H1 (cell line): ENCODE results near the gene LIF. TPM values are rescaled to one million over a fixed set of nuclear protein-coding genes. Genes with fewer than 3 reads are reported as not detected.

Source experiments
- CTCF ChIA-PET: fragments of 300-600 bp; sonication (Branson Sonifier 250); formaldehyde crosslinking; loops from one replicate; lab custom pipeline; 2021; ENCODE audit not compliant: partially characterized antibody; lab: Charles Lee
- POLR2A ChIA-PET: fragments of 300-600 bp; sonication (Branson Sonifier 250); formaldehyde crosslinking; loops from one replicate; lab custom pipeline; 2021; ENCODE audit warnings: inconsistent platforms; ENCODE audit not compliant: partially characterized antibody; lab: Charles Lee
- DNase-seq, 2 experiments: peaks; one replicate each; pipeline versions ENCODE4 v3.0.0 to v3.0.0-alpha.2; 2010 to 2022; ENCODE audit warnings: low spot score in 2 of 2, low read depth in 1 of 2, mixed read lengths in 1 of 2
- FAIRE-seq: peaks from 2 replicates; lab custom pipeline; 2011; peaks lifted over from hg19 to GRCh38; lab: Jason Lieb, UNC
- H2AFZ ChIP-seq: 2 replicates; pipeline ENCODE4 v1.8.1; 2012; ENCODE audit warnings: low read length, inconsistent platforms
- H2AK5ac ChIP-seq: 2 replicates; pipeline ENCODE4 v1.6.1; 2013; ENCODE audit warnings: low read depth, low read length
- H2BK120ac ChIP-seq: replicated peaks from 2 replicates; pipeline ENCODE3; 2013; ENCODE audit warnings: low read depth, low read length, inconsistent platforms
- H2BK12ac ChIP-seq: 2 replicates; pipeline ENCODE4 v1.6.1; 2013; ENCODE audit warnings: low read depth, low read length
- H2BK15ac ChIP-seq: 2 replicates; pipeline ENCODE4 v1.6.1; 2013; ENCODE audit warnings: low read length
- H2BK20ac ChIP-seq: 2 replicates; pipeline ENCODE4 v1.6.1; 2013; ENCODE audit warnings: low read length
- H2BK5ac ChIP-seq: 2 replicates; pipeline ENCODE4 v1.6.1; 2013; ENCODE audit warnings: low read depth, low read length
- H3K14ac ChIP-seq: 2 replicates; pipeline ENCODE4 v1.6.1; 2013; ENCODE audit warnings: inconsistent platforms; ENCODE audit not compliant: insufficient read length
- H3K18ac ChIP-seq: 2 replicates; pipeline ENCODE4 v1.6.1; 2013; ENCODE audit warnings: low read length; ENCODE audit errors: extremely low read depth
- H3K23ac ChIP-seq: 2 replicates; pipeline ENCODE4 v1.6.1; 2013; ENCODE audit warnings: inconsistent platforms; ENCODE audit not compliant: insufficient read length
- H3K23me2 ChIP-seq: 2 replicates; pipeline ENCODE4 v1.6.1; 2013; ENCODE audit warnings: low read depth, low read length
- H3K27ac ChIP-seq: 2 replicates; pipeline ENCODE4 v1.6.1; 2011; ENCODE audit warnings: low read depth, low read length, inconsistent platforms
- H3K27me3 ChIP-seq, 4 experiments: replicated peaks in 1 of 4; 1 replicate in 1 of 4; 2 replicates in 3 of 4; pipeline versions ENCODE4 v1.6.1 to v1.8.1; 2011 to 2013; ENCODE audit warnings: low read length in 3 of 4, mild to moderate bottlenecking in 3 of 4, inconsistent platforms in 2 of 4, mixed read lengths in 2 of 4, moderate library complexity in 1 of 4; ENCODE audit not compliant: control insufficient read depth in 3 of 4, insufficient read depth in 3 of 4; ENCODE audit errors: extremely low read depth in 1 of 4
- H3K36me3 ChIP-seq, 4 experiments: 2 replicates each; pipeline versions ENCODE4 v1.6.1 to v1.8.1; 2011 to 2013; ENCODE audit warnings: mild to moderate bottlenecking in 4 of 4, low read length in 3 of 4, moderate library complexity in 2 of 4, control low read depth in 1 of 4, inconsistent platforms in 1 of 4; ENCODE audit not compliant: insufficient read depth in 4 of 4, control insufficient read depth in 2 of 4
- H3K4ac ChIP-seq: replicated peaks from 2 replicates; pipeline ENCODE3; 2013; ENCODE audit warnings: low read length, low read depth, mixed read lengths, inconsistent platforms; ENCODE audit not compliant: insufficient read length
- H3K4me1 ChIP-seq, 4 experiments: replicated peaks in 1 of 4; 1 replicate in 1 of 4; 2 replicates in 3 of 4; pipeline versions ENCODE4 v1.6.1 to v1.8.1; 2011 to 2013; ENCODE audit warnings: low read length in 3 of 4, inconsistent platforms in 2 of 4, mixed read lengths in 1 of 4; ENCODE audit not compliant: insufficient read depth in 4 of 4, control insufficient read depth in 3 of 4
- H3K4me2 ChIP-seq, 2 experiments: 2 replicates each; pipeline versions ENCODE4 v1.6.1 to v1.8.1; 2011 to 2013; ENCODE audit warnings: low read depth in 2 of 2, low read length in 2 of 2, control low read depth in 1 of 2, inconsistent platforms in 1 of 2, mild to moderate bottlenecking in 1 of 2; ENCODE audit not compliant: insufficient read depth in 1 of 2
- H3K4me3 ChIP-seq, 4 experiments: fragments of 200-600, 300-600 bp in 1 of 4; sonication (generic), shearing (Covaris generic), sonication (Bioruptor Twin) in 1 of 4; 2 replicates each; pipeline versions ENCODE4 v1.5.1 to v1.8.1; 2011 to 2016; ENCODE audit warnings: low read length in 4 of 4, low read depth in 3 of 4, control low read depth in 2 of 4, inconsistent platforms in 2 of 4, mild to moderate bottlenecking in 2 of 4, mixed read lengths in 1 of 4, moderate library complexity in 1 of 4; ENCODE audit not compliant: insufficient read depth in 2 of 4; ENCODE audit errors: extremely low read depth in 1 of 4
- H3K56ac ChIP-seq: replicated peaks from 2 replicates; pipeline ENCODE3; 2013; ENCODE audit warnings: low read depth, mild to moderate bottlenecking, mixed read lengths, low read length, inconsistent platforms; ENCODE audit not compliant: insufficient read length
- H3K79me1 ChIP-seq: 2 replicates; pipeline ENCODE4 v1.6.1; 2013; ENCODE audit warnings: low read depth, low read length, control low read depth
- H3K79me2 ChIP-seq, 2 experiments: 2 replicates each; pipeline versions ENCODE4 v1.6.1 to v1.8.1; 2012 to 2013; ENCODE audit warnings: low read length in 2 of 2, mild to moderate bottlenecking in 2 of 2, inconsistent platforms in 1 of 2; ENCODE audit not compliant: insufficient read depth in 2 of 2, control insufficient read depth in 1 of 2
- H3K9ac ChIP-seq, 4 experiments: replicated peaks in 1 of 4; 1 replicate in 1 of 4; 2 replicates in 3 of 4; pipeline versions ENCODE4 v1.6.1 to v1.8.1; 2011 to 2013; ENCODE audit warnings: low read depth in 3 of 4, low read length in 3 of 4, control low read depth in 2 of 4, mild to moderate bottlenecking in 2 of 4, moderate library complexity in 2 of 4, inconsistent platforms in 1 of 4; ENCODE audit errors: extremely low read depth in 1 of 4
- H3K9me3 ChIP-seq, 2 experiments: 2 replicates each; pipeline versions ENCODE4 v1.6.1 to v1.8.1; 2012 to 2013; ENCODE audit warnings: mild to moderate bottlenecking in 2 of 2, moderate library complexity in 2 of 2, control low read depth in 1 of 2, inconsistent platforms in 1 of 2, low read depth in 1 of 2, low read length in 1 of 2, mixed read lengths in 1 of 2; ENCODE audit not compliant: insufficient read depth in 2 of 2
- H4K20me1 ChIP-seq, 2 experiments: replicated peaks in 1 of 2; 2 replicates each; pipeline versions ENCODE3 to v1.8.1; 2011 to 2013; ENCODE audit warnings: inconsistent platforms in 2 of 2, low read length in 2 of 2, mild to moderate bottlenecking in 1 of 2; ENCODE audit not compliant: insufficient read depth in 2 of 2, control insufficient read depth in 1 of 2
- H4K5ac ChIP-seq: 2 replicates; pipeline ENCODE4 v1.6.1; 2013; ENCODE audit warnings: low read length, low read depth, mixed read lengths, inconsistent platforms; ENCODE audit not compliant: insufficient read length
- H4K8ac ChIP-seq: 2 replicates; pipeline ENCODE4 v1.8.0; 2013; ENCODE audit warnings: mild to moderate bottlenecking, moderate library complexity, low read length, inconsistent platforms; ENCODE audit not compliant: insufficient read depth; ENCODE audit errors: extremely low read depth
- H4K91ac ChIP-seq: replicated peaks from 2 replicates; pipeline ENCODE3; 2013; ENCODE audit warnings: low read length, mixed read lengths, inconsistent platforms; ENCODE audit not compliant: insufficient read length
- BACH1 ChIP-seq: IDR thresholded peaks from 2 replicates; pipeline ENCODE4 v1.6.1; 2012; ENCODE audit warnings: low read length, improper control_type of control experiment
- CTBP2 ChIP-seq: IDR thresholded peaks from 2 replicates; pipeline ENCODE4 v1.7.0; 2011; ENCODE audit warnings: borderline replicate concordance, mild to moderate bottlenecking, moderate library complexity, mixed read lengths, low read length; ENCODE audit not compliant: insufficient read depth, insufficient read length
- FOSL1 ChIP-seq: IDR thresholded peaks from 2 replicates; pipeline ENCODE4 v1.6.1; 2011; ENCODE audit warnings: mild to moderate bottlenecking, low read depth, low read length, moderate library complexity; ENCODE audit not compliant: insufficient read depth
- JUND ChIP-seq: IDR thresholded peaks from 2 replicates; pipeline ENCODE4 v1.6.1; 2011; ENCODE audit warnings: mild to moderate bottlenecking, improper control_type of control experiment, low read length
- RBBP5 ChIP-seq: IDR thresholded peaks from 2 replicates; pipeline ENCODE4 v1.7.1; 2012; ENCODE audit warnings: low read depth, mild to moderate bottlenecking, inconsistent platforms, low read length, moderate library complexity, borderline replicate concordance
- RNF2 ChIP-seq: fragments of 200-900, 300-1000 bp; sonication (generic); IDR thresholded peaks from 2 replicates; pipeline ENCODE4 v1.7.1; 2016; ENCODE audit warnings: borderline replicate concordance, low read depth, mild to moderate bottlenecking, antibody characterized with exemption, low read length; ENCODE audit not compliant: poor library complexity, severe bottlenecking; ENCODE audit errors: missing control alignments
- SIX5 ChIP-seq: IDR thresholded peaks from 2 replicates; pipeline ENCODE4 v1.6.1; 2011; ENCODE audit warnings: mild to moderate bottlenecking, low read depth, low read length
- SP1 ChIP-seq: IDR thresholded peaks from 2 replicates; pipeline ENCODE4 v1.6.1; 2011; ENCODE audit warnings: low read depth, low read length
- SUZ12 ChIP-seq: fragments of 200-600 bp; sonication (generic); IDR thresholded peaks from 2 replicates; pipeline ENCODE4 v1.6.1; 2012; ENCODE audit warnings: mild to moderate bottlenecking, inconsistent platforms, low read length, moderate library complexity, mixed read lengths
- USF2 ChIP-seq: IDR thresholded peaks from 2 replicates; pipeline ENCODE4 v1.6.1; 2011; ENCODE audit warnings: low read length, improper control_type of control experiment
- WGBS, 2 experiments: shearing (Covaris generic) in 1 of 2; methylation state at CpG; one replicate each; pipeline versions ENCODE4 v1.1.6 to v1.1.7; 2013 to 2015; ENCODE audit warnings: low lambda C conversion rate in 2 of 2, mixed read lengths in 2 of 2, inconsistent platforms in 1 of 2, low coverage in 1 of 2, missing lambda C conversion rate in 1 of 2; ENCODE audit not compliant: insufficient replicate concordance in 2 of 2, insufficient coverage in 1 of 2, insufficient read length in 1 of 2; ENCODE audit errors: extremely low coverage in 1 of 2, missing lambda C conversion rate in 1 of 2; 5-methylcytosine and 5-hydroxymethylcytosine counted together
- polyA plus RNA-seq, 7 experiments: library from polyadenylated mRNA; depleted of rRNA in 3 of 7; stranded (reverse) in 5 of 7; unstranded in 2 of 7; fragments of >200 nt in 5 of 7; fragments of 200-250 nt in 2 of 7; gene quantifications; 1 replicate in 5 of 7; 2 replicates in 1 of 7; 4 replicates in 1 of 7; pipeline versions ENCODE4 v1.2.1 to v1.2.3, GENCODE V29; 2011 to 2013; ENCODE audit warnings: missing spikeins in 2 of 7, mixed read lengths in 2 of 7
- total RNA-seq: library from RNA; stranded (reverse); fragmentation: NEBNext Ultra II Directional; extraction: Animal tissue kit (Norgen Biotek cat#: 25700); gene quantifications from 2 replicates; pipeline ENCODE4 v1.2.1, GENCODE V29; 2021

Gene LIF
- total and polyA plus RNA-seq, 2 of the 8 experiments (the other 6 are each of a cell fraction or from before 2014, with no cell fraction given): 3.3 to 3.5 TPM

GRCh38 chr22:30292069-30292970 is 45.8 kb upstream of the LIF start:
- no peak overlapping the region for H4K5ac ChIP-seq
- POLR2A ChIA-PET: interaction anchor here (0.9 to 1.3 kb wide), 4 partner anchors 9 to 132 kb away, joined by 3 read pairs; partner anchors contain the start of genes CCDC157 and SF3A1
- no peak overlapping the region for H2BK120ac ChIP-seq
- no peak overlapping the region for H2AFZ ChIP-seq
- H3K23me2 ChIP-seq: peaks cover 12% of the 10 kb centered on the region; the same call in 1 of the 2 replicates
- H3K18ac ChIP-seq: no peak overlapping the region
- no peak overlapping the region for H3K4ac ChIP-seq
- no peak overlapping the region for H3K4me2 ChIP-seq
- no peak overlapping the region for H2BK15ac ChIP-seq
- FAIRE-seq (no peak), DNase-seq (no peak)
- no peak overlapping the region for H3K23ac ChIP-seq
- H3K27me3 ChIP-seq: no peaks in the 10 kb centered on the region
- no peak overlapping the region for H3K56ac ChIP-seq
- H4K91ac ChIP-seq: no peak overlapping the region
- CTCF ChIA-PET: interaction anchor here (0.8 to 9.1 kb wide), 3 partner anchors 9 to 31 kb away, joined by 3 to 203 read pairs (median 48); partner anchors contain the start of gene TBC1D10A
- peaks cover 0 to 19% (median 14%) of the 10 kb centered on the region in 4 experiments; a peak in 6 of 7 replicates for H3K4me1 ChIP-seq
- no peak overlapping the region for H3K14ac ChIP-seq
- no peak overlapping the region for H3K27ac ChIP-seq
- no peak overlapping the region for H3K4me3 ChIP-seq
- H4K8ac ChIP-seq: no peak overlapping the region
- TF ChIP-seq USF2 (no peak), RNF2 (no peak), CTBP2 (no peak), JUND (no peak), SIX5 (no peak), FOSL1 (no peak), SP1 (no peak), SUZ12 (no peak), RBBP5 (no peak), BACH1 (no peak)
- no peaks in the 10 kb centered on the region for H3K36me3 ChIP-seq
- no peak overlapping the region for H3K9ac ChIP-seq
- H2BK5ac ChIP-seq: no peak overlapping the region
- no peak overlapping the region for H2BK12ac ChIP-seq
- WGBS, 2 experiments: 81% methylated on average over 14 of the region's 18 CpGs; no CpG with 5 or more reads in 1 of the 2 experiments
- H3K79me2 ChIP-seq: no peaks in the 10 kb centered on the region
- H3K79me1 ChIP-seq: no peaks in the 10 kb centered on the region
- H4K20me1 ChIP-seq: peaks cover 0 to 2% of the 10 kb centered on the region in 2 experiments
- no peak overlapping the region for H2BK20ac ChIP-seq
- no peaks in the 10 kb centered on the region for H3K9me3 ChIP-seq
- no peak overlapping the region for H2AK5ac ChIP-seq
